Osteocyte (in vitro differentiated cells): Measurements from ENCODE around the gene PPP1R13B. TPM values are rescaled to one million over a fixed set of nuclear protein-coding genes. Genes with fewer than 3 reads are reported as not detected.

Experiments used
- DNase-seq: peaks from one replicate; pipeline ENCODE4 v3.0.0; 2021; ENCODE audit warnings: mixed read lengths; ENCODE audit not compliant: unreplicated experiment; ENCODE audit errors: extremely low spot score
- H3K27ac Mint-ChIP-seq: one replicate; pipeline ENCODE4 v1.8.0; 2021; ENCODE audit warnings: mild to moderate bottlenecking, mixed read lengths; ENCODE audit not compliant: unreplicated experiment
- H3K27me3 Mint-ChIP-seq: one replicate; pipeline ENCODE4 v1.8.0; 2021; ENCODE audit warnings: mixed read lengths; ENCODE audit not compliant: unreplicated experiment
- H3K36me3 Mint-ChIP-seq: one replicate; pipeline ENCODE4 v1.8.0; 2021; ENCODE audit warnings: mixed read lengths; ENCODE audit not compliant: unreplicated experiment
- H3K4me1 Mint-ChIP-seq: one replicate; pipeline ENCODE4 v1.8.0; 2021; ENCODE audit warnings: mixed read lengths; ENCODE audit not compliant: unreplicated experiment
- H3K4me3 Mint-ChIP-seq: one replicate; pipeline ENCODE4 v1.8.0; 2021; ENCODE audit warnings: mild to moderate bottlenecking, moderate library complexity, mixed read lengths; ENCODE audit not compliant: unreplicated experiment
- H3K9me3 Mint-ChIP-seq: one replicate; pipeline ENCODE4 v1.8.0; 2021; ENCODE audit warnings: mixed read lengths; ENCODE audit not compliant: unreplicated experiment
- CTCF ChIP-seq: fragments of 200-600 bp; sonication (generic); IDR thresholded peaks from 2 replicates; pipeline ENCODE4 v1.5.0; 2021; ENCODE audit warnings: antibody characterized with exemption, mild to moderate bottlenecking, moderate library complexity
- total RNA-seq: library from RNA; stranded (reverse); gene quantifications from 2 replicates; pipeline ENCODE4 v1.2.1, GENCODE V29; 2021

Gene PPP1R13B
- total RNA-seq, 1 donor from 2014 or later, result 7.9 TPM

GRCh38 chr14:103767336-103767894 is 80.0 kb downstream of the PPP1R13B start:
- Mint-ChIP-seq H3K36me3 (no peaks in the 10 kb centered on the region), H3K4me3 (no peak overlapping the region), H3K27me3 (no peaks in the 10 kb centered on the region), H3K9me3 (peaks cover 11% of the 10 kb centered on the region), H3K27ac (no peak overlapping the region), H3K4me1 (no peaks in the 10 kb centered on the region)
- no peak for DNase-seq
- TF ChIP-seq CTCF, result no peak

- Mint-ChIP-seq H3K27ac (no peak overlapping the region), H3K4me3 (no peak overlapping the region), H3K4me1 (no peaks in the 10 kb centered on the region), H3K36me3 (no peaks in the 10 kb centered on the region), H3K9me3 (peaks cover 4% of the 10 kb centered on the region), H3K27me3 (no peaks in the 10 kb centered on the region)
- no peak for TF ChIP-seq CTCF
- DNase-seq, result no peak
Observed at GRCh38 chr14:103765526-103765925, 81.8 kb downstream of the PPP1R13B start.

DNA sequence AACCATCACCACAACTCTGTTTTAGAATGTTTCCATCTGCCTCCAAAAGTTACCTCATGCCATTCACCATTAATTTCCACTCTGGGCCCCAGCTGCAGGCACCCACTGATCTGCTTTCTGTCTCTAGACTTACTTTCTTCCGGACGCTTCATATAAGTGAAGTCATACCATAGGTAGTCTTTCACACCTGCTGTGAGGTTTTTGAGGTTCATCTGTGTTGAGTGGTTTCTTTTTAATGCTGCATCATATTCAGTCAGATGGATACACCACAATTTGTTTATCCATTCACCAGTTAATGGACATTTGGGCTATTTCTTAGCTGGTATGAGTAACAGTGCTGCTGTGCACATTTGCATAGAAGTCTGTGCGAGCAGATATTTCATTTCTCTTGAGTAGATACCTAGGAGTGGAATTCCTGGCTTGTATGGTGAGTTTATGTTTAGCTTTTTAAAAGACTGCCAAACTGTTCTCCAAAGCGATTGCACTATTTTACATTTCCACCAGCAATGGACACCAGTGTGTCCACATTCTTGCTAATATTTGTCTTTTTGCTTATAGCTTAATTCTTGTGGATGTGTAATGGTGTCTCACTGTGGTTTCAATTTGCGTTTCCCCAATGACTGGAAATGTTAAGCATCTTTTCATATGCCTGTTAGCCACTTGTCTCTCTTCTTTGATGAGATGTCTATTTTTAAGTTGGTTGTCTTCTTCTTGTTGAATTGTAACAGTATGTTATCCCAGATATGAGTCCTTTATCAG is 83.5 kb downstream of the PPP1R13B start:
- no peak for TF ChIP-seq CTCF
- DNase-seq, result no peak

DNA sequence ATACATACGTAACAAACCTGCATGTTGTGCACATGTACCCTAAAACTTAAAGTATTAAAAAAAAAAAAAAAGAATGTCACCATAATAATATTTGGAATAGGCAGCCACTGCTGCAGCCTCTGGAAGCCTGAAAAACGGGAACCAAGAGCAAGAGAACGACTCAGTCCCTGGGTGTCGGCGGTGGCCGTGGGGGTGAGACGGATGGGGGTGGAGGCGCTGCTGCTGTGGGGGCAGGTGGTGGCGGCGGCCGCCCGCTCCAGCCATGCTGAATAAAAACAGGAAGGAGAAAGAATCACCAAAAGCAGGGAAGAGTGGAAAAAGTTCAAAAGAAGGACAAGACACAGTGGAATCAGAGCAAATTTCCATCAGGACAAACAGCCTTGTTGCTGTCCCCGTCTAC is 84.8 kb downstream of the PPP1R13B start:
- no peaks in the 10 kb centered on the region for H3K4me1 Mint-ChIP-seq
- no peak for TF ChIP-seq CTCF
- H3K27ac Mint-ChIP-seq, result no peak overlapping the region
- no peak overlapping the region for H3K4me3 Mint-ChIP-seq
- H3K27me3 Mint-ChIP-seq, result no peaks in the 10 kb centered on the region
- no peaks in the 10 kb centered on the region for H3K36me3 Mint-ChIP-seq
- no peak for DNase-seq
- peaks cover 4% of the 10 kb centered on the region for H3K9me3 Mint-ChIP-seq

More for the DNA sequence above, 83.5 kb downstream of the PPP1R13B start:
- Mint-ChIP-seq H3K4me1 (no peaks in the 10 kb centered on the region), H3K36me3 (no peaks in the 10 kb centered on the region), H3K9me3 (peaks cover 4% of the 10 kb centered on the region), H3K27me3 (no peaks in the 10 kb centered on the region), H3K4me3 (no peak overlapping the region), H3K27ac (no peak overlapping the region)

DNA sequence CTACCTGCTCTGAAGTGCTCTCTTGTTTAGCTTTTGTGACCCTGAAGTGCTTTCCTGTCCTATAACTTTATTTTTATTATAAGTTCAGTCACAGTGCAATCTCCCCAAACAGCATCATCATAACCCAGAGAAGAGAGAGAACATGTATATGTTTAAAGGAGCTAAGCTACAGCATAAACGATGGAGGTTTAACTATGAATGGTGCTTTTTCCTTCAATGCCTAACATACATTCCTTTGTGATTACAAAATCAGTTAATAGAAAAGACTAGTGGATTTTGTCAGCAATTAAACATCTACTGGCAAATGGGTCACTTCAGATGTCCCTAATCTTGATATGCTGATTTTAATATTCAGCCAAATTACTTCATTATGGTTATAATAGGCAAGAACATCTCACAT is 85.3 kb downstream of the PPP1R13B start:
- Mint-ChIP-seq H3K27ac (no peak overlapping the region), H3K9me3 (peaks cover 4% of the 10 kb centered on the region), H3K4me3 (no peak overlapping the region), H3K36me3 (no peaks in the 10 kb centered on the region), H3K4me1 (no peaks in the 10 kb centered on the region), H3K27me3 (no peaks in the 10 kb centered on the region)
- no peak for DNase-seq
- TF ChIP-seq CTCF, result no peak
